ENCODE data around the gene SDK2.

GRCh38 chr17:73371836-73372235, 272.4 kb downstream of the SDK2 start:
- TF ChIP-seq CTCF (IDR thresholded peaks at IDR 0.05; ENCODE audit: low read length): no peak
- TF ChIP-seq EZH2phosphoT487 (IDR thresholded peaks at IDR 0.05; ENCODE audit: low read length): no peak
- TF ChIP-seq EZH2 (optimal IDR thresholded peaks at IDR 0.05; ENCODE audit: low read depth, low read length): no peak

Data from MM.1S (cell line).